ENCODE data around the gene WDR70.
"Not testable (repeated sequence)": the region's sequence is repeated elsewhere in the genome, so short reads cannot be mapped to it uniquely, and the experiment has no call there.

WDR70 gene

GRCh38 chr5:37637165-37637845, 258.2 kb downstream of the WDR70 start:
- no peaks in the 10 kb centered on the region for H3K9me3 ChIP-seq (ENCODE audit: severe bottlenecking)

GRCh38 chr5:37638897-37639296, 259.8 kb downstream of the WDR70 start:
- Histone ChIP-seq H3K27me3 (ENCODE audit: insufficient read depth, low read depth, severe bottlenecking) (no peaks in the 10 kb centered on the region), H3K36me3 (no peaks in the 10 kb centered on the region), H3K4me3 (ENCODE audit: low read depth, low read length) (no peak overlapping the region), H3K27ac (no peak overlapping the region), H3K9me3 (ENCODE audit: severe bottlenecking) (no peaks in the 10 kb centered on the region)
- TF ChIP-seq CTCF (IDR thresholded peaks at IDR 0.05; ENCODE audit: low read depth, low read length) = no peak
- DNase-seq = no peak

More at GRCh38 chr5:37637165-37637845, 258.2 kb downstream of the WDR70 start:
- no peak for TF ChIP-seq CTCF (IDR thresholded peaks at IDR 0.05; ENCODE audit: low read depth, low read length)
- Histone ChIP-seq H3K27ac (no peak overlapping the region), H3K4me3 (ENCODE audit: low read depth, low read length) (no peak overlapping the region), H3K27me3 (ENCODE audit: insufficient read depth, low read depth, severe bottlenecking) (no peaks in the 10 kb centered on the region), H3K36me3 (no peaks in the 10 kb centered on the region)
- DNase-seq = no peak

- Histone ChIP-seq H3K4me3 (ENCODE audit: low read depth, low read length) (no peak overlapping the region), H3K9me3 (ENCODE audit: severe bottlenecking) (no peaks in the 10 kb centered on the region), H3K36me3 (no peaks in the 10 kb centered on the region), H3K27ac (no peak overlapping the region), H3K27me3 (ENCODE audit: insufficient read depth, low read depth, severe bottlenecking) (no peaks in the 10 kb centered on the region)
- no peak for DNase-seq
- no peak for TF ChIP-seq CTCF (IDR thresholded peaks at IDR 0.05; ENCODE audit: low read depth, low read length)
These were observed 261.0 kb downstream of the WDR70 start for GRCh38 chr5:37640088-37640487.

GRCh38 chr5:37641933-37642332, 262.8 kb downstream of the WDR70 start:
- H3K27ac ChIP-seq = no peak overlapping the region
- H3K4me3 ChIP-seq (ENCODE audit: low read depth, low read length) = no peak overlapping the region
- DNase-seq = no peak
- H3K36me3 ChIP-seq = no peaks in the 10 kb centered on the region
- no peaks in the 10 kb centered on the region for H3K27me3 ChIP-seq (ENCODE audit: insufficient read depth, low read depth, severe bottlenecking)
- H3K9me3 ChIP-seq (ENCODE audit: severe bottlenecking) = no peaks in the 10 kb centered on the region
- TF ChIP-seq CTCF (IDR thresholded peaks at IDR 0.05; ENCODE audit: low read depth, low read length) = no peak

GRCh38 chr5:37645707-37646106, 266.6 kb downstream of the WDR70 start:
- no peak for TF ChIP-seq CTCF (IDR thresholded peaks at IDR 0.05; ENCODE audit: low read depth, low read length)
- no peak for DNase-seq
- no peak overlapping the region for H3K4me3 ChIP-seq (ENCODE audit: low read depth, low read length)

GRCh38 chr5:37654566-37654965, 275.4 kb downstream of the WDR70 start:
- H3K27ac ChIP-seq; H3K4me3 ChIP-seq (ENCODE audit: low read depth, low read length); H3K36me3 ChIP-seq; H3K27me3 ChIP-seq (ENCODE audit: insufficient read depth, low read depth, severe bottlenecking); DNase-seq; H3K9me3 ChIP-seq (ENCODE audit: severe bottlenecking): not testable (repeated sequence)

More at GRCh38 chr5:37645707-37646106, 266.6 kb downstream of the WDR70 start:
- Histone ChIP-seq H3K27me3 (ENCODE audit: insufficient read depth, low read depth, severe bottlenecking) (no peaks in the 10 kb centered on the region), H3K27ac (no peak overlapping the region), H3K9me3 (ENCODE audit: severe bottlenecking) (no peaks in the 10 kb centered on the region), H3K36me3 (no peaks in the 10 kb centered on the region)

Measured in WERI-Rb-1 (cell line).